GM19452 (cell line): ENCODE measurements around the gene HES6.

ENCODE experiments used
- ATAC-seq: cut with Tn5 transposase; IDR thresholded peaks from one replicate; pipeline ENCODE4 v1.9.1; 2021; ENCODE audit not compliant: unreplicated experiment

HES6 gene, protein sequence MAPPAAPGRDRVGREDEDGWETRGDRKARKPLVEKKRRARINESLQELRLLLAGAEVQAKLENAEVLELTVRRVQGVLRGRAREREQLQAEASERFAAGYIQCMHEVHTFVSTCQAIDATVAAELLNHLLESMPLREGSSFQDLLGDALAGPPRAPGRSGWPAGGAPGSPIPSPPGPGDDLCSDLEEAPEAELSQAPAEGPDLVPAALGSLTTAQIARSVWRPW

DNA sequence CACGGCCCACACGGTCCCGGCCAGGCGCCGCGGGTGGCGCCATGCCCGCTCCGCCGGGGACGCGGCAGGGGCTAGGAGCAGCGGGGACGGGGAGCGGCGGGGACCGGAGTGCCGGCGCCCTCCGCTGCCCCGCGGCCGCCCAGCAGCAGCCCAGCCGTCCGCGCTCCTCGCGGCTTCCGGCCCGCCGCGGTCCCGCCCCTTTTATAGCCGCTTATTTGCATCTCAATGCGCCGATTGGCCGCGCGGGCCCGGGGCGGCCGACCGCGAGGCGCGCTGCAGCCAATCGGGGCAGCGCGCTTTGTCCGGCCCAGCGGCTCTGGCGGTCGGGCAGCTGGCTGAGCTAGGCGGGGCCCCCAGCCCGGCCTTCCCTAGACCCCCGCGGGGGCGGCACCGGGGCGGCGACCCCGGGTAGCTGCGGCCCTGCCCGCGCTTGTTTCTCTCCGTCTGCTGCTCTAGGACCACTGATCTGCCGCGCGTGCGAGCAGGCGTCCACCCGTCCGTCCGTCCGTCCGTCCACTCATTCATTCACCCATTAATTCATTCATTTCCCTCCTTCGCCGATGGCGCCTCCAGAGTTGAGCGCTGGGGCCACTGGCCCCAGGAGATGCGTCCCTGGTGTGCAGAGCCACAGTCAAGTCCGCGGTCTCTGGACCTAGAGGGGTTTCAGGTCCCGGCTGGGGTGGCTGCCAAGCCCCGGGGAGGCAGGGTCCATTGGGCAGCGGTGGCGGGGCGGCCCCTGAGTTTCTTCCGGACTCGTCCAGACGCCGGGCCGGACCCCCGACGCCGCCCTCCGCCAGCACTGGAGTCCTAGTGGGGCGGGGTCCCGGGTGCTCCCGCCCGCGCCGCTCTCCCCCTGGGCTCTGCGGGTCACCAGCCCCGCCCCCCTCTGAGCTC is at the start of gene HES6:
TSS of gene HES6 (minus strand) at position 176 of the 894 bp plus-strand sequence. CDS start at position 43, 133 bp downstream.
- ATAC-seq, result peak; percentile 83

DNA sequence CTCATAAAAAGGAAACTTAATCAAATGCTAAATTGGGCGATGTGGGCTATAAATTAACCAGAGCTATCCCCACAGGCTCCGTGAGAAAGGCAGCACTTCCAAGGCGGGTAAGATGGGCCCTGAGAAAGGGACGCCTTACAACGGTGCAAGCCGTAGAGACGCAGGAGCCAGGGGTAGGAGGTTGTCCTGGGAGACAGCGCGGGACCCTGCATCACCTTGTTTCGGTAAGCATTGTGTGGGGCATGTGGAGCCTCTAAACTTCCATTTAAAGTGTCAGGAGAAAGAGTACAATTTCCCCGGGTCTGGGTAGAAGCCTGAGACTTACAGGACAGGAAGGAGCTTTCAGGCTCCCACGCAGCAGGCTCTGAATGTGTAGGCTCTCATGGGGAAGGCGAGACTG is 49.7 kb upstream of the HES6 start:
- ATAC-seq, result no peak

DNA sequence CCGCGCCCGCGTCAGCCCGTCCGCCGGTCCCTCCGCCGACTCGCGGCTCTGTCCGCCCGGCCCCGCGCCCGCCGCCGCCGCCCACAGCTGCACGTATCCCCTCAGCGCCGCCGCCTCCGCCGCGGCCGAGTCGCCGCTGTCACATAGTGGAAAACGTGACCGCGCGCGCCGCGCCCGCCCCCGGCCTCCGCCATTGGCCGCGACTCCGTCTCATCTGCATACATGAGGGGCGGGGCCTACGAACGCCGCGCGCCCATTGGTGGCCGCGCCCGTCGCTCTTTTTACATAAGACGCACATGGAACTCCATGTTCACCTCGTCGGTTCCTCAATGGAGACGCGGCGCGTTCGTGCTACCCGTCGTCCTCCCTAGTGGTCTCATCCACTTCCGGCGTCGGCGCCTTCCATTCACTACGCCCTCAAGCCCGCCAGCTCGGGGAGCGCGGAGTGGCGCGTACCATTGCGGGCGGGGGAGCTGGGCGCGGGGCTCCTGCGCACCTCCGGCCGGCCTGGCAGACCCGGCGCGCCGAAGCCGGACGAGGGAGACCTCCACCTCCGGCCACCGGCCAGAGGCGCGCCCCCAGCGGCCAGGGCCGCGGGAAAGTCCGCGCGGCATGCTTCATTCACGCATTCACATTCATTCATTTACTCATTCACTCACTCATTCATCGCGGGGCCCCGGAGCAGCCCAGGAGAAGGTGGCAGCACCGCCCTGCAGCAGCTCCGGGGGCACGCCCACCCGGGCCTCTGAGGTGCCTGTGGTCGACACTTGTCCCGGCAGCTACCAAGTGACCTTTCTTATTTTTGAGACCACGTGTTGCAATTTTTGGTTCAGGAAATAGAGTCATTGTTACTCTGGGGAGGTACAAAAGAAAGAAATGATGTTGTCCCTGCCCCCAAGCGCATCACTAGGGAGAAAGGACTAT is 49.1 kb upstream of the HES6 start:
- peak; percentile 90 for ATAC-seq

- peak; percentile 34 for ATAC-seq
Measured at GRCh38 chr2:238287737-238288649, 48.2 kb upstream of the HES6 start, which contains the start of gene PER2. Gene PER2 (minus strand): TSS chr2:238288610. CDS start chr2:238277936, 10,674 bp downstream.

GRCh38 chr2:238286987-238287736 is 47.3 kb upstream of the HES6 start:
- no peak for ATAC-seq

DNA sequence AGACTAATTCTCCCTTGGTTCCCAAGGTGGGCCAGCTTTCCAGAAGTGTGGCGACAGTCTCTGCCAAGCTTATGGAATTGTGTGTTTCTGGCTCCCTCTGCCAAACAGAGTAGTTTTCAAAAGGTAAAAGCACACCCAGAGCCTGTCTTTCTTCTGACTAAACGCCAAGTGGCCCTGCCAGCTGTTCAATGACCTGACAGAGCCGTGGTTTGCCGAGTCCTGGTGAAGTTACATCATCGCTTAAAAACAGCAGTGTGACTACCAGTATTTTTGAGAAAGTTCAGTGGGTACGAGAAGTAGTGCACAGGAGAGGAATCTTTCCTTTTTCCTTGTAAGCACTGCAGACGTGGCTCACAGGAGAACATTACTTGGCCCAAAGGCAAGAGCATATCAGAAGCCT is 46.7 kb upstream of the HES6 start:
- ATAC-seq, result no peak

- no peak for ATAC-seq
Measured at GRCh38 chr2:238286095-238286494, 46.3 kb upstream of the HES6 start.

- no peak for ATAC-seq
Measured at GRCh38 chr2:238285653-238286082, 45.8 kb upstream of the HES6 start.

- no peak for ATAC-seq
Measured at GRCh38 chr2:238284802-238285515, 45.1 kb upstream of the HES6 start.

- no peak for ATAC-seq
Measured at GRCh38 chr2:238282861-238283738, 43.3 kb upstream of the HES6 start.

DNA sequence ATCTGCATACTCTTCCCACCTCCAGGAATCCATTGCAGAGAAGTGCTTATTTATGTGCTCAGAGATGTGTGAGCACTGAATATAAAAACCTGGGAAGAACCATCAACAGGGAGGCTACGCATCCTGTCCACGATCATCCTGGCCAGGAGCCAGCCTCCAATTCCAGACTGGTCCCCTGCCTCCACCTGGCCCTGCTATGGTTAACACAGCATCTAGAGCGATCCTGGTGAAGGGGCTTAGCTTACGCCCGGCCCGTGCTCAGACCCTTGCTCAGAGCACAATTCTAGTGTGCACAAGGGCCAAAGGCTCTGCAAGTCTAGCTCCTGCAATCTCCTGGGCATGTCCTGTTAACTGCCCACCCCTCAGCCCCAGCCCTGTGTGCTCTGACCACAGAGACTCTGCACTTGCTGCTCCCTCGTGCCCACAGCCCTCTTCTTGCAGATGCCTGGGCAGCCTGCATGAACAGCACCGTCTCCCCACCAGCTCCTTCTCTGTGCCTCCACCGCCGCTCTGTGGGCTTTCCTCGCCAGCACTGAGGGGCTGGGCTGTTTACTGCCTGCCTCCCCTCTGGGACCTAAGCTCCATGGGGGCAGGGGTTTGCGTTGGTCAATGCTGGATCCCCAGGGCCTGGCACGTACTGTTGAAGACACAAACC is 42.1 kb upstream of the HES6 start:
- no peak for ATAC-seq

GRCh38 chr2:238280083-238280825 is 40.4 kb upstream of the HES6 start:
- ATAC-seq, result no peak

- ATAC-seq, result no peak
Measured at GRCh38 chr2:238279324-238279682, 39.5 kb upstream of the HES6 start.

GRCh38 chr2:238278626-238279323 is 38.9 kb upstream of the HES6 start:
- no peak for ATAC-seq

DNA sequence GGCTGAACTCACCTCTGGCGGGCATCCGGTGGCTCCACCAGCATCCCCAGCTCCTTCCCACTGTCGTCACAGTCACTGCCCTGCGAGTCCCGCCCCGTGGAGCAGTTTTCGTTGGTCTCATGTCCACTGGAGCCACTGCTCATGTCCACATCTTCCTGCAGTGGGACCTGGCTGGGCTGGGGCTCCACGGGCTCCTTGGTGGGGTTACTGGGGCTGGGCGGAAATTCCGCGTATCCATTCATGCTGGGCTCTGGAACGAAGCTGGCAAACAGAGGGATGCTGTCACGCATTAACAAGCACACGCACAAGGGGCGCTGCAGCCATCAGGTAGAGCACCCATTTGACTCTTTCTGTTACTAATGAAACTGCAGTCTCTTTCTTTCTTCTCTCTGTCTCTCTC is 37.9 kb upstream of the HES6 start:
- ATAC-seq, result no peak
